OCI-LY3 (cell line): ENCODE results near the gene HDAC7.

Experiments used
- H2AFZ ChIP-seq: fragments of 200-600, 300-600 bp; shearing (Covaris generic); 2 replicates; pipeline ENCODE4 v1.6.0; 2014; ENCODE audit warnings: antibody characterized with exemption, low read depth, low read length
- H3K27ac ChIP-seq: fragments of 200-600, 300-600 bp; sonication (generic); 2 replicates; pipeline ENCODE4 v1.5.1; 2014; ENCODE audit warnings: mild to moderate bottlenecking, low read length, moderate library complexity, mixed read lengths
- H3K27me3 ChIP-seq: fragments of 200-600, 300-600 bp; sonication (generic); 2 replicates; pipeline ENCODE4 v1.6.1; 2014; ENCODE audit warnings: low read depth, low read length, mixed read lengths
- H3K36me3 ChIP-seq: fragments of 200-600, 300-600 bp; sonication (generic); replicated peaks from 2 replicates; pipeline ENCODE3; 2014; ENCODE audit warnings: low read depth, low read length, mixed read lengths
- H3K4me1 ChIP-seq: fragments of 300-600, 200-600 bp; sonication (generic); 2 replicates; pipeline ENCODE4 v1.6.1; 2014; ENCODE audit warnings: low read length, mixed read lengths
- H3K4me2 ChIP-seq: fragments of 200-600, 300-600 bp; sonication (generic); 2 replicates; pipeline ENCODE4 v1.6.1; 2014; ENCODE audit warnings: low read length, mixed read lengths
- H3K4me3 ChIP-seq: fragments of 300-600, 200-600 bp; sonication (generic); 2 replicates; pipeline ENCODE4 v1.5.1; 2014; ENCODE audit warnings: antibody characterized with exemption, mild to moderate bottlenecking, low read length, moderate library complexity
- H3K79me2 ChIP-seq: fragments of 300-600, 200-600 bp; shearing (Covaris generic); 2 replicates; pipeline ENCODE4 v1.6.1; 2014; ENCODE audit warnings: mild to moderate bottlenecking, low read length, mixed read lengths
- H3K9ac ChIP-seq: fragments of 300-600, 200-600 bp; shearing (Covaris generic); 2 replicates; pipeline ENCODE4 v1.6.0; 2014; ENCODE audit warnings: mild to moderate bottlenecking, low read length, moderate library complexity
- H3K9me3 ChIP-seq: fragments of 200-600, 300-600 bp; shearing (Covaris generic); 2 replicates; pipeline ENCODE4 v1.6.1; 2014; ENCODE audit warnings: low read length, mixed read lengths; ENCODE audit not compliant: insufficient read depth
- H4K20me1 ChIP-seq: fragments of 200-600, 300-600 bp; sonication (generic); 2 replicates; pipeline ENCODE4 v1.6.1; 2016; ENCODE audit warnings: low read length, mixed read lengths; ENCODE audit not compliant: insufficient read depth
- EZH2phosphoT487 ChIP-seq: fragments of 200-600 bp; shearing (Covaris generic); IDR thresholded peaks from 2 replicates; pipeline ENCODE4 v1.6.1; 2018; ENCODE audit warnings: antibody characterized with exemption, mixed run types, low read depth
- TF ChIP-seq, protein P1 (sequence below): fragments of 200-600, 300-600 bp; sonication (generic); IDR thresholded peaks from 2 replicates; pipeline ENCODE4 v1.5.1; 2014; ENCODE audit warnings: antibody characterized with exemption, low read length, low read depth

HDAC7 gene

DNA sequence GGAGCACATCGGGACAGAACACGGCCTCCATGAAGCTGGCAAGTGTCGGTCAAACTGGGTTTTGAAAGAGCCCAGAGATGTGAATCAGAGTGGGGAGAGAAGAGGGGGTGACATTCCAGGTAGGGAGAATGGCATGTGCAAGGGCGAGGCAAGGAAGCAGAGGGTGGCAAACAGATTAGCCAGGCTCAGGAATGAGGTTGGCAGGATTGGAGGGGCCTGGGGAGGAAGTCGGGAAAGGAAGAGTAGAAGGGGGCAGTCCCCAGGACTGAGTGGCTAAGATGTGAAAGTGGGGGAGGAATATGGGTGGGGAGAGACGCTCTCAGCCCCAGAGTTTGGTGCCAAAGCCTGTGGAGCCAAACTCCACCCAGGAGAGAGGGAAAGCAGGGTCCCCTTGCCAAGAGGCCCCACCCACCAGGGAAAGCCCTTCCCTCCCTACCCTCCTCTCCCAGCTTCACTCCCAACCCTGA, 5.5 kb upstream of the HDAC7 start:
- Histone ChIP-seq H4K20me1 (no peaks in the 10 kb centered on the region), H3K4me3 (no peak overlapping the region), H3K4me1 (peaks cover 65% of the 10 kb centered on the region), H3K9ac (0 out of 2 replicates have a peak overlapping the region, but pooled peaks have one; percentile 11), H3K36me3 (no peaks in the 10 kb centered on the region), H3K9me3 (no peaks in the 10 kb centered on the region), H3K4me2 (peak overlapping the region; percentile 42), H2AFZ (no peak overlapping the region), H3K27me3 (no peaks in the 10 kb centered on the region), H3K79me2 (peaks cover 6% of the 10 kb centered on the region; the same call in 1 of the 2 replicates), H3K27ac (no peak overlapping the region)
- no peak for TF ChIP-seq EZH2phosphoT487
- TF ChIP-seq, protein P1, sequence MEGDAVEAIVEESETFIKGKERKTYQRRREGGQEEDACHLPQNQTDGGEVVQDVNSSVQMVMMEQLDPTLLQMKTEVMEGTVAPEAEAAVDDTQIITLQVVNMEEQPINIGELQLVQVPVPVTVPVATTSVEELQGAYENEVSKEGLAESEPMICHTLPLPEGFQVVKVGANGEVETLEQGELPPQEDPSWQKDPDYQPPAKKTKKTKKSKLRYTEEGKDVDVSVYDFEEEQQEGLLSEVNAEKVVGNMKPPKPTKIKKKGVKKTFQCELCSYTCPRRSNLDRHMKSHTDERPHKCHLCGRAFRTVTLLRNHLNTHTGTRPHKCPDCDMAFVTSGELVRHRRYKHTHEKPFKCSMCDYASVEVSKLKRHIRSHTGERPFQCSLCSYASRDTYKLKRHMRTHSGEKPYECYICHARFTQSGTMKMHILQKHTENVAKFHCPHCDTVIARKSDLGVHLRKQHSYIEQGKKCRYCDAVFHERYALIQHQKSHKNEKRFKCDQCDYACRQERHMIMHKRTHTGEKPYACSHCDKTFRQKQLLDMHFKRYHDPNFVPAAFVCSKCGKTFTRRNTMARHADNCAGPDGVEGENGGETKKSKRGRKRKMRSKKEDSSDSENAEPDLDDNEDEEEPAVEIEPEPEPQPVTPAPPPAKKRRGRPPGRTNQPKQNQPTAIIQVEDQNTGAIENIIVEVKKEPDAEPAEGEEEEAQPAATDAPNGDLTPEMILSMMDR: no peak

DNA sequence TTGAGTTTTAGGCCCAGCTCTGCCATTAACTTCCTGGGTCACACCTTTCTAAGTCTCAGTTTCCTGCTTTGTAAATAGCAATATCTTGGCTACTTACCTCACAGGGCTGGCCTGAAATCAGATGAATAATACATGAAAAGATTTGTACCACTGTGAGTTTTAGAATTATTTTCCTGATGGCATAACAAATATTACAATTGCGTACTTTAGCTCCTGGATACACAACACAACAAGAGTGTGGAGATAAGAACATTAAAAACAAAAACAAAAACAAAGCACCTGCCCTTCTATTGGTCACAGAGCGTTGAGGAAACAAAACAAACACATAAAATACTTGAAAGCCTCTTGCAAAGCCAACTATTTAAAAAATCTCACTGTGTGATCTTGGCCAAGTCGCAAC, 4.9 kb upstream of the HDAC7 start:
- peak overlapping the region; percentile 42 for H3K4me2 ChIP-seq
- H2AFZ ChIP-seq: no peak overlapping the region
- H3K36me3 ChIP-seq: no peaks in the 10 kb centered on the region

GRCh38 chr12:47824198-47824597, 4.5 kb upstream of the HDAC7 start:
- Histone ChIP-seq H3K27ac (no peak overlapping the region), H3K4me2 (peak overlapping the region; percentile 42)

More for the DNA sequence above, 4.9 kb upstream of the HDAC7 start:
- Histone ChIP-seq H3K9me3 (no peaks in the 10 kb centered on the region), H3K27ac (no peak overlapping the region), H4K20me1 (no peaks in the 10 kb centered on the region), H3K27me3 (no peaks in the 10 kb centered on the region), H3K9ac (no peak overlapping the region), H3K4me1 (peaks cover 65% of the 10 kb centered on the region), H3K79me2 (peaks cover 10% of the 10 kb centered on the region; the same call in 1 of the 2 replicates), H3K4me3 (no peak overlapping the region)
- TF ChIP-seq, protein P1: no peak
- no peak for TF ChIP-seq EZH2phosphoT487

GRCh38 chr12:47823422-47824086, 3.9 kb upstream of the HDAC7 start:
- TF ChIP-seq EZH2phosphoT487: no peak
- TF ChIP-seq, protein P1: no peak
- Histone ChIP-seq H3K27ac (no peak overlapping the region), H4K20me1 (no peaks in the 10 kb centered on the region), H3K9me3 (no peaks in the 10 kb centered on the region), H3K79me2 (peaks cover 21% of the 10 kb centered on the region), H3K27me3 (no peaks in the 10 kb centered on the region), H3K9ac (no peak overlapping the region), H3K4me3 (no peak overlapping the region), H3K4me2 (peak overlapping the region; percentile 42; the same call in 1 of the 2 replicates), H2AFZ (no peak overlapping the region), H3K4me1 (peaks cover 60% of the 10 kb centered on the region), H3K36me3 (no peaks in the 10 kb centered on the region)

More at GRCh38 chr12:47824198-47824597, 4.5 kb upstream of the HDAC7 start:
- Histone ChIP-seq H3K9ac (no peak overlapping the region), H2AFZ (no peak overlapping the region), H4K20me1 (no peaks in the 10 kb centered on the region), H3K9me3 (no peaks in the 10 kb centered on the region), H3K4me3 (no peak overlapping the region), H3K79me2 (peaks cover 14% of the 10 kb centered on the region; the same call in 1 of the 2 replicates), H3K4me1 (peaks cover 65% of the 10 kb centered on the region), H3K36me3 (no peaks in the 10 kb centered on the region), H3K27me3 (no peaks in the 10 kb centered on the region)
- TF ChIP-seq EZH2phosphoT487: no peak
- TF ChIP-seq, protein P1: no peak
